ENCODE measurements around the gene ING2.

DNA sequence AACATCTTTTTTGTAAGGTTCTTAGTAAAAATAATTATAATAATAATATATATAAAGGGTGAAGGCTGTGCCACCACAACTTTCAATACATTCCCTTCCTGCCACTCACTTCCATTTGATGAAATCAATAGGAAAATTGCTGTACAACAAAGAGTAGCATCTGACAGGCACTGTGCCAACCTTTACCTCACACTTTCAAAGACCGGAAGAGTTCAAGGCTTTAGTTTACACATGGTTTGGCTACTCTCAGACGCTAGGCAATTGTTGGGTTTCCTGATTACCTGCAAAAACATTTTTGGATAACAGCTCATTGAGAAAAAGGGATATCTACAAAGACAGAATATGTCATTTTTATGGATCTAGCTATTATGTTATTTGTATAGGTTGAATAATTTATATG lies 5.5 kb upstream of the ING2 start:
- TF ChIP-seq, protein P1, sequence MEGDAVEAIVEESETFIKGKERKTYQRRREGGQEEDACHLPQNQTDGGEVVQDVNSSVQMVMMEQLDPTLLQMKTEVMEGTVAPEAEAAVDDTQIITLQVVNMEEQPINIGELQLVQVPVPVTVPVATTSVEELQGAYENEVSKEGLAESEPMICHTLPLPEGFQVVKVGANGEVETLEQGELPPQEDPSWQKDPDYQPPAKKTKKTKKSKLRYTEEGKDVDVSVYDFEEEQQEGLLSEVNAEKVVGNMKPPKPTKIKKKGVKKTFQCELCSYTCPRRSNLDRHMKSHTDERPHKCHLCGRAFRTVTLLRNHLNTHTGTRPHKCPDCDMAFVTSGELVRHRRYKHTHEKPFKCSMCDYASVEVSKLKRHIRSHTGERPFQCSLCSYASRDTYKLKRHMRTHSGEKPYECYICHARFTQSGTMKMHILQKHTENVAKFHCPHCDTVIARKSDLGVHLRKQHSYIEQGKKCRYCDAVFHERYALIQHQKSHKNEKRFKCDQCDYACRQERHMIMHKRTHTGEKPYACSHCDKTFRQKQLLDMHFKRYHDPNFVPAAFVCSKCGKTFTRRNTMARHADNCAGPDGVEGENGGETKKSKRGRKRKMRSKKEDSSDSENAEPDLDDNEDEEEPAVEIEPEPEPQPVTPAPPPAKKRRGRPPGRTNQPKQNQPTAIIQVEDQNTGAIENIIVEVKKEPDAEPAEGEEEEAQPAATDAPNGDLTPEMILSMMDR (IDR thresholded peaks at IDR 0.05), result no peak
- TF ChIP-seq POLR2A (IDR thresholded peaks at IDR 0.05), result no peak
